ENCODE measurements around the gene CDC42BPB. TPM values are rescaled to one million over a fixed set of nuclear protein-coding genes. Genes with fewer than 3 reads are reported as not detected.

Gene CDC42BPB
- total RNA-seq, 6 experiments from 2014 or later, result 73.7 to 85.1 (median 79.9) TPM

- Mint-ChIP-seq H3K4me1 (ENCODE audit: low read depth) (no peaks in the 10 kb centered on the region), H3K36me3 (ENCODE audit: low read depth) (peaks cover 24% of the 10 kb centered on the region), H3K9me3 (no peaks in the 10 kb centered on the region), H3K27me3 (ENCODE audit: insufficient read depth) (peaks cover 8% of the 10 kb centered on the region), H3K27ac (no peak overlapping the region), H3K4me3 (no peak overlapping the region)
- no peak for TF ChIP-seq CTCF (IDR thresholded peaks at IDR 0.05)
- DNase-seq, result no peak
These were observed 115.8 kb downstream of the CDC42BPB start for GRCh38 chr14:102941419-102942011.

GRCh38 chr14:102940729-102941362 is 116.5 kb downstream of the CDC42BPB start:
- no peak overlapping the region for H3K27ac Mint-ChIP-seq
- H3K9me3 Mint-ChIP-seq, result no peaks in the 10 kb centered on the region
- DNase-seq, result no peak
- H3K27me3 Mint-ChIP-seq (ENCODE audit: insufficient read depth), result peaks cover 8% of the 10 kb centered on the region
- TF ChIP-seq CTCF (IDR thresholded peaks at IDR 0.05), result no peak
- H3K36me3 Mint-ChIP-seq (ENCODE audit: low read depth), result peaks cover 24% of the 10 kb centered on the region
- no peak overlapping the region for H3K4me3 Mint-ChIP-seq
- no peaks in the 10 kb centered on the region for H3K4me1 Mint-ChIP-seq (ENCODE audit: low read depth)

GRCh38 chr14:102939820-102940561 is 117.4 kb downstream of the CDC42BPB start:
- H3K4me3 Mint-ChIP-seq, result no peak overlapping the region
- H3K27me3 Mint-ChIP-seq (ENCODE audit: insufficient read depth), result peaks cover 8% of the 10 kb centered on the region
- DNase-seq, result no peak
- no peaks in the 10 kb centered on the region for H3K4me1 Mint-ChIP-seq (ENCODE audit: low read depth)
- no peak for TF ChIP-seq CTCF (IDR thresholded peaks at IDR 0.05)
- no peak overlapping the region for H3K27ac Mint-ChIP-seq
- H3K36me3 Mint-ChIP-seq (ENCODE audit: low read depth), result peaks cover 15% of the 10 kb centered on the region
- no peaks in the 10 kb centered on the region for H3K9me3 Mint-ChIP-seq

GRCh38 chr14:102939329-102939728 is 118.0 kb downstream of the CDC42BPB start:
- H3K4me1 Mint-ChIP-seq (ENCODE audit: low read depth), result no peaks in the 10 kb centered on the region
- H3K36me3 Mint-ChIP-seq (ENCODE audit: low read depth), result peaks cover 19% of the 10 kb centered on the region
- H3K9me3 Mint-ChIP-seq, result no peaks in the 10 kb centered on the region
- no peak for TF ChIP-seq CTCF (IDR thresholded peaks at IDR 0.05)
- no peak for DNase-seq
- no peak overlapping the region for H3K27ac Mint-ChIP-seq
- H3K4me3 Mint-ChIP-seq, result no peak overlapping the region
- H3K27me3 Mint-ChIP-seq (ENCODE audit: insufficient read depth), result peaks cover 13% of the 10 kb centered on the region

GRCh38 chr14:102938191-102938590 is 119.2 kb downstream of the CDC42BPB start:
- H3K36me3 Mint-ChIP-seq (ENCODE audit: low read depth), result peaks cover 14% of the 10 kb centered on the region
- H3K27me3 Mint-ChIP-seq (ENCODE audit: insufficient read depth), result peaks cover 12% of the 10 kb centered on the region
- DNase-seq, result no peak
- no peaks in the 10 kb centered on the region for H3K9me3 Mint-ChIP-seq
- H3K4me1 Mint-ChIP-seq (ENCODE audit: low read depth), result no peaks in the 10 kb centered on the region
- no peak overlapping the region for H3K4me3 Mint-ChIP-seq
- no peak for TF ChIP-seq CTCF (IDR thresholded peaks at IDR 0.05)
- no peak overlapping the region for H3K27ac Mint-ChIP-seq

All from HFFc6 (cell line).